Measurements from ENCODE around the gene PAEP. TPM values are rescaled to one million over a fixed set of nuclear protein-coding genes. Genes with fewer than 3 reads are reported as not detected.

Gene PAEP
- total RNA-seq, 2 donors from 2014 or later, result not detected

DNA sequence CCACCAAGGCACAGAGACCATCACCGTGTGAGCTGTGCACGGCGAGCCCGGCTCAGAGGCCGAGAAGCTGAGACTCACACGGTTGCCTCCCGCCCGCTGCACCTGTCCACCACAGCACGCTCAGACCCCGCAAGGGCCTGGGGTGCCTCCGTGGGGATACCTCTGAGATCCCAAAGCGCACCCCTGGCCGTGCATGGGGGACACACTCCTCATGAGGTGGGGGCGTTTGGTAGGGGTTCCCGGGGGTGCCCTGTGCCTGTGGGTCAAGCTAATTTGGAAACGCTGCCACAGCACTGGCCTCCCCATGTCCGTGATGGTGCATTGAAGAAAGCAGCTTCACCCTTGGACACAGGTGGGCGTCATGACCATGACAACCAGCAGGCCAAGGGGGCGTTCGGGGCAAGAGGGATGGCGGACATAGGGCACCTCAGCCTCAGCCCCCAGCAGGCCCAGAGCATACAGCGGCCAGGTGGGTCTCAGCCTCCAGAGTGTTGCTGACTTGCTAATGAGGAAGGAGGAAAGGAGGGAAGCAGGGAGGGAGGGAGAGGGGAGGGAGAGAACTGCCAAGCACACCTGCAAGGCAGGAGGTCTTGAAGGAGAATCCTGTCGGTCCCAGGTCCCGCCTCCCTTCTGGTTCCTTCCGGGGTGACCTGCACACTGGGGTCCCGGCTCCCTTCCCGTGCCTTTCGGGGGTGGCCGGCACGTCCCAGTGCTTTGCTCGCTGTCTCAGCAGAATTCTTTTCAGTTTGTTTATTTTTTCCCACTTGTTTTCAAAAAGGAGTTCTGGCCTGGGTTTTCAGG, 43.1 kb downstream of the PAEP start:
- Histone ChIP-seq H3K4me3 (no peak overlapping the region), H3K27me3 (no peaks in the 10 kb centered on the region), H3K36me3 (no peaks in the 10 kb centered on the region), H3K4me1 (no peaks in the 10 kb centered on the region), H3K27ac (no peak overlapping the region), H3K9me3 (no peaks in the 10 kb centered on the region)
- peak; percentile 9 for DNase-seq (ENCODE audit: low spot score)
- TF ChIP-seq, protein P1, sequence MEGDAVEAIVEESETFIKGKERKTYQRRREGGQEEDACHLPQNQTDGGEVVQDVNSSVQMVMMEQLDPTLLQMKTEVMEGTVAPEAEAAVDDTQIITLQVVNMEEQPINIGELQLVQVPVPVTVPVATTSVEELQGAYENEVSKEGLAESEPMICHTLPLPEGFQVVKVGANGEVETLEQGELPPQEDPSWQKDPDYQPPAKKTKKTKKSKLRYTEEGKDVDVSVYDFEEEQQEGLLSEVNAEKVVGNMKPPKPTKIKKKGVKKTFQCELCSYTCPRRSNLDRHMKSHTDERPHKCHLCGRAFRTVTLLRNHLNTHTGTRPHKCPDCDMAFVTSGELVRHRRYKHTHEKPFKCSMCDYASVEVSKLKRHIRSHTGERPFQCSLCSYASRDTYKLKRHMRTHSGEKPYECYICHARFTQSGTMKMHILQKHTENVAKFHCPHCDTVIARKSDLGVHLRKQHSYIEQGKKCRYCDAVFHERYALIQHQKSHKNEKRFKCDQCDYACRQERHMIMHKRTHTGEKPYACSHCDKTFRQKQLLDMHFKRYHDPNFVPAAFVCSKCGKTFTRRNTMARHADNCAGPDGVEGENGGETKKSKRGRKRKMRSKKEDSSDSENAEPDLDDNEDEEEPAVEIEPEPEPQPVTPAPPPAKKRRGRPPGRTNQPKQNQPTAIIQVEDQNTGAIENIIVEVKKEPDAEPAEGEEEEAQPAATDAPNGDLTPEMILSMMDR (IDR thresholded peaks at IDR 0.05), result no peak

DNA sequence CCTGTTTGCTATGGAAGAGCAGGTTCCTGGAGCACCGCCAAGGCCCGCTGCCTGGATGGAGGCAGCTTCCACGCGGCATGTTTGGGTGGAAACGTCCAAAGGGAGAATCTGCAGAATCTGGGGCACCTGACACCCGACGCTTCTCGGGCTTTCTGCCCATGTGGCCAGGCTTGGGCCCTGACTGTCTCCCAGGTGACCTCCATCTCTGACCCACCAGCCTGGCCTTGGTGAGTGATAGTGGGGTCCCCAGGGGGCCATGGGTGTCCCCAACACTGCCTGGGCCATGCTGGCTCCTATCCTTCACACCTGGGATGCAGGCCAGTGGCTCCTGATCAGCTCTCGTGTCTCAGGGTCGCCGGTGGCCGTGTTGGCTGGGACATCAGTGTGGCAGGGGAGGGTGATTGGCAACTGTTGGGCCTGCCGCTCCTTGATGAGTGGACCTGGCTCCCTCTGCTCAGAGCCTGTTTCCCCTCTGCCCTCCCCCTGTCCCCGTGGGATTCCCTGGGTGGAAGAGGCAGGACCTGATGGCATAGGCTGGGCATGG, 43.8 kb downstream of the PAEP start:
- DNase-seq (ENCODE audit: low spot score), result peak; percentile 36
- H3K27me3 ChIP-seq, result no peaks in the 10 kb centered on the region
- H3K9me3 ChIP-seq, result no peaks in the 10 kb centered on the region
- no peak overlapping the region for H3K27ac ChIP-seq
- no peaks in the 10 kb centered on the region for H3K36me3 ChIP-seq
- no peak overlapping the region for H3K4me3 ChIP-seq
- TF ChIP-seq, protein P1 (IDR thresholded peaks at IDR 0.05), result no peak
- H3K4me1 ChIP-seq, result no peaks in the 10 kb centered on the region

GRCh38 chr9:135606885-135607259, 45.3 kb downstream of the PAEP start:
- H3K4me3 ChIP-seq, result no peak overlapping the region
- H3K4me1 ChIP-seq, result no peaks in the 10 kb centered on the region
- H3K36me3 ChIP-seq, result no peaks in the 10 kb centered on the region
- no peaks in the 10 kb centered on the region for H3K9me3 ChIP-seq
- H3K27ac ChIP-seq, result no peak overlapping the region
- peak; percentile 21 for DNase-seq (ENCODE audit: low spot score)
- TF ChIP-seq, protein P1 (IDR thresholded peaks at IDR 0.05), result no peak
- no peaks in the 10 kb centered on the region for H3K27me3 ChIP-seq

DNA sequence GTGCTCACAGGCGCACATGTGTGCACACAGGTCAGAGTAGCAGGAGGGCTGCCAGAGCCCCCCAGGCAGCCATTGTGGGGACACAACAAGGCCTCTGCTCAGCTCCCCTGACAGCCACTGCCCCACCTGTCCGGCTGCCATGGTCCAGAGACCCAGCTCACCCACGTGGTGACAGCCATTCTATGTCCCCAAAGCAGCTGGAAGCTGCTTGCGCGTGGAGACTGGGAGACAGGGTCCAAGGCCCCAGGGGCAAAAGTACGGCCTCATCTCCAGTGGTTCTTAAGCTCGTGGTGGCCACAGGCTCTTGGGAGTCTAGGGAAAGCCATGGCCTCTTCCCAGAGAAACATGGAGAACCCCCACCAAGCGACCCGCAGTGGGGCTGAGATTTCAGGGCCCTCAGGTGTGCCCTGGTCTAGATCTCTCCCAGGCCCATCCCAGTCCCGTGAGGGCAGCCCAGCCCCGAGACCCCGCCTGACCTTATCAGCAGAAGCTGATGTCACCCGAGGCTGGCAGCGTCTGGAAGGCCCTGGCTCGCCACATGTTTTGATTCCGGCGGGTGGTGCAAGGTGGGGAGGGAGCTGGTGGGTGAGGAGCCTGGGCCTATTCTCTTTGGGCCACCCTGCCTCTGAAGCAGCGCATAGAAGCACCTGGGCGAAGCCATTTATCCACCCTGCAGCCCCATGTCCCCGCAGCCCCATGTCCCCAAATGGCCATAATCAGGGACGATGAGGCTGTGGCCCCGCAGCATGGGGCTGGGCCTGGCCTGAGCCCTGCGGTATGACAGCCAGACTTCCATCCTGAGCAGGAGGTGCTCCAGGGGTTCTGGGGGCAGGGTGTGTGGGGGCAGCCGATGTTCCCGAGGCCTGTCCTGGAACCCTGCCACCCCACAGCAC, 46.1 kb downstream of the PAEP start:
- TF ChIP-seq, protein P1 (IDR thresholded peaks at IDR 0.05), result no peak
- no peaks in the 10 kb centered on the region for H3K4me1 ChIP-seq
- no peak overlapping the region for H3K27ac ChIP-seq
- H3K4me3 ChIP-seq, result no peak overlapping the region
- no peaks in the 10 kb centered on the region for H3K36me3 ChIP-seq
- H3K27me3 ChIP-seq, result no peaks in the 10 kb centered on the region
- peak; percentile 36 for DNase-seq (ENCODE audit: low spot score)
- no peaks in the 10 kb centered on the region for H3K9me3 ChIP-seq

- Histone ChIP-seq H3K4me1 (no peaks in the 10 kb centered on the region), H3K27ac (no peak overlapping the region), H3K4me3 (no peak overlapping the region), H3K36me3 (no peaks in the 10 kb centered on the region), H3K9me3 (no peaks in the 10 kb centered on the region), H3K27me3 (no peaks in the 10 kb centered on the region)
- DNase-seq (ENCODE audit: low spot score), result peak; percentile 34
- TF ChIP-seq, protein P1 (IDR thresholded peaks at IDR 0.05), result no peak
Observed at GRCh38 chr9:135608294-135608998, 46.9 kb downstream of the PAEP start.
